HFFc6 (cell line): ENCODE measurements around the gene RPL10A. TPM values are rescaled to one million over a fixed set of nuclear protein-coding genes. Genes with fewer than 3 reads are reported as not detected.
"Not testable (repeated sequence)": the region's sequence is repeated elsewhere in the genome, so short reads cannot be mapped to it uniquely, and the experiment has no call there.

Experiments used
- DNase-seq: peaks from one replicate; pipeline ENCODE4 v3.0.0-alpha.2; 2018
- H3K27ac Mint-ChIP-seq: 2 replicates; pipeline ENCODE4 v1.8.0; 2020; ENCODE audit warnings: mild to moderate bottlenecking, mixed read lengths
- H3K27me3 Mint-ChIP-seq: 2 replicates; pipeline ENCODE4 v1.8.0; 2021; ENCODE audit warnings: mild to moderate bottlenecking, moderate library complexity, mixed read lengths; ENCODE audit not compliant: insufficient read depth
- H3K36me3 Mint-ChIP-seq: 2 replicates; pipeline ENCODE4 v1.8.0; 2021; ENCODE audit warnings: low read depth, mixed read lengths
- H3K4me1 Mint-ChIP-seq: 2 replicates; pipeline ENCODE4 v1.8.0; 2020; ENCODE audit warnings: low read depth, mixed read lengths
- H3K4me3 Mint-ChIP-seq: 2 replicates; pipeline ENCODE4 v1.8.0; 2020; ENCODE audit warnings: mild to moderate bottlenecking, moderate library complexity, mixed read lengths
- H3K9me3 Mint-ChIP-seq: 2 replicates; pipeline ENCODE4 v1.8.0; 2020; ENCODE audit warnings: mild to moderate bottlenecking, mixed read lengths
- total RNA-seq, 6 experiments: library from RNA; stranded (reverse); fragmentation: NEBNext Ultra II Directional; extraction: Animal tissue kit (Norgen Biotek cat#: 25700); gene quantifications; 2 replicates in 1 of 6; 3 replicates in 5 of 6; pipeline ENCODE4 v1.2.3, GENCODE V29; 2021
- TF ChIP-seq, protein P1 (sequence below): fragments of 200-600 bp; sonication (generic); IDR thresholded peaks from 2 replicates; pipeline ENCODE4 v1.5.0; 2021; ENCODE audit warnings: antibody characterized with exemption, mild to moderate bottlenecking

Gene RPL10A
- total RNA-seq, 6 experiments from 2014 or later, result 1,220 to 1,355 (median 1,285) TPM

DNA sequence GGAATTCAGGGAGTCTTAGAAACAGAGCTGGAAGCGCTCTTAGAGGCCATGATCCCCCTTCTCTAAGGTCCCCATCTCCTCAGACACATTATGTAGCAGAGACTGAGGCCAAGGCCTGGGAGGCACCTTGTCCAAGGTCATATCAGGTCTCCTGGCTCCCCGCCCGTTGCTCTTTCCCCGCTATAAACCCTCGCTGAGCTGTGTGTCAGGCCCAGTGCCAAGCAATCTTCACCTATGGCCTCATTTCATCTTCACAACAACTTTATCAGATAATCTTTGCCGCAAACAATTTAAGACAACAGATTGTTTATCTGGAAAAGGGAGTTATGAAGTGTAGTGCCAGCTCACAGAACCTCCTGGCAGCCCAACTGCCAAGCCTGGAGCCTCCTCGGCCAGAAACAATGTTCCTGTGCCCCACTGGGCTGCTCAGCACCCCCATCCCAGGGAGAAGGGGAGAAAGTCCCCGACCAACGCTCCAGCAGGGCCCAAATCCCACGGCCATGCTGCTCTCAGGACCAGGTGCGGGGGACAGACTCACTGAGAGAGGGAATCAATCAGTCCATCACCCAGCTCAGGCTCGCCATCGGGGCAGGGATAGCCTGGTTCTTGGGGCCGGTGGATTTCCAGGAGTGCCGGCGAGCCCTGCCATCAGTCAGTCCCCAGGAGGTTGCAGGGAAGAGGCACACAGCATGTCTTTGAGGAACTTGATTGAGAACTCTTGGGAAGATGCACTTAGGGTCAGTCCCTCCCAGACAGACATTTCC is 32.9 kb upstream of the RPL10A start:
- Mint-ChIP-seq H3K27ac (no peak overlapping the region), H3K27me3 (no peaks in the 10 kb centered on the region; the same call in 1 of the 2 replicates), H3K4me1 (no peaks in the 10 kb centered on the region), H3K9me3 (no peaks in the 10 kb centered on the region), H3K36me3 (peaks cover 2% of the 10 kb centered on the region; the same call in 1 of the 2 replicates), H3K4me3 (no peak overlapping the region)
- TF ChIP-seq, protein P1, sequence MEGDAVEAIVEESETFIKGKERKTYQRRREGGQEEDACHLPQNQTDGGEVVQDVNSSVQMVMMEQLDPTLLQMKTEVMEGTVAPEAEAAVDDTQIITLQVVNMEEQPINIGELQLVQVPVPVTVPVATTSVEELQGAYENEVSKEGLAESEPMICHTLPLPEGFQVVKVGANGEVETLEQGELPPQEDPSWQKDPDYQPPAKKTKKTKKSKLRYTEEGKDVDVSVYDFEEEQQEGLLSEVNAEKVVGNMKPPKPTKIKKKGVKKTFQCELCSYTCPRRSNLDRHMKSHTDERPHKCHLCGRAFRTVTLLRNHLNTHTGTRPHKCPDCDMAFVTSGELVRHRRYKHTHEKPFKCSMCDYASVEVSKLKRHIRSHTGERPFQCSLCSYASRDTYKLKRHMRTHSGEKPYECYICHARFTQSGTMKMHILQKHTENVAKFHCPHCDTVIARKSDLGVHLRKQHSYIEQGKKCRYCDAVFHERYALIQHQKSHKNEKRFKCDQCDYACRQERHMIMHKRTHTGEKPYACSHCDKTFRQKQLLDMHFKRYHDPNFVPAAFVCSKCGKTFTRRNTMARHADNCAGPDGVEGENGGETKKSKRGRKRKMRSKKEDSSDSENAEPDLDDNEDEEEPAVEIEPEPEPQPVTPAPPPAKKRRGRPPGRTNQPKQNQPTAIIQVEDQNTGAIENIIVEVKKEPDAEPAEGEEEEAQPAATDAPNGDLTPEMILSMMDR, result no peak
- DNase-seq, result no peak

DNA sequence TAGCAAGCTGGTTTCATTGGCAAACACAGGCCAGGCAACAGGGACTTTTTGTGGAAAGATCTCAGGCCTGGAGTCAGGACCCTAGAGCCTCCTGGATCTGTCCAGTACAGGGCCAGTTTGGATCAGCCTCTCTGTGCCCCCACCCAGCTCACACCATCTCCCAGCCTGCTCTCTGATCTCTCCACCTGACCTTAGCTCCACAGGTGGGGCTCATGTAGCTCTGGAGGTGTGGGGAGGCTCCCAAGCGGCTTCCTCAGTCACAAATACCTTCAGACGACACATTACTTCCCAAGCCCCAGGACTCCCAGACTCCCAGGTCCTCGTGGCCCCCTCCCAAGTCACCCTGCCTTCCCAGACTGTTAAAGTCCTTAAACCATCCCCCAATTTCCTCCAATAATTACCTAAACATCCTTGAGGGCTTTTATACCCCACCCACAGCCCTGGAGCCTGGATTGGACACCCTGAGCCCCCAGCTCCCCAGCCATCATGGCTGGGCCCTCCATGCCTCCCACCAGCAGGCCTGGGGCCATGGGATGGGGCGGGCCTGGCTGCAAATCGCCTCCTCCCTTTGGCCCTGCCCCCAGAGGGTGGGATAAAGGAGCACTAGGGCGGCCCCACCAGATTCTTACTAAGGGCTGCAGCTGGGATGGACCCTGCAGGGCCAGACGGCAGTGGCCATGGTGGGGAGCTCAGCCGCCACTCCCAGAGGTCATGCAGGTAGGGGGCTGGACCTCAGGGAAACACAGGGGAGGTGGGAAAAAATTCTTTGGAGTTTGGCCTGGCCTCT is 31.9 kb upstream of the RPL10A start:
- Mint-ChIP-seq H3K36me3 (no peaks in the 10 kb centered on the region), H3K4me1 (no peaks in the 10 kb centered on the region), H3K27me3 (no peaks in the 10 kb centered on the region; the same call in 1 of the 2 replicates), H3K27ac (no peak overlapping the region), H3K9me3 (no peaks in the 10 kb centered on the region), H3K4me3 (no peak overlapping the region)
- no peak for DNase-seq
- TF ChIP-seq, protein P1, result no peak

- not testable (repeated sequence) for H3K4me3 Mint-ChIP-seq, H3K36me3 Mint-ChIP-seq, DNase-seq, H3K9me3 Mint-ChIP-seq, H3K27ac Mint-ChIP-seq, H3K27me3 Mint-ChIP-seq, H3K4me1 Mint-ChIP-seq
Observed at GRCh38 chr6:35438378-35439065, 29.7 kb upstream of the RPL10A start.

- no peaks in the 10 kb centered on the region; the same call in 1 of the 2 replicates for H3K27me3 Mint-ChIP-seq
- H3K9me3 Mint-ChIP-seq, result no peaks in the 10 kb centered on the region
- no peaks in the 10 kb centered on the region for H3K36me3 Mint-ChIP-seq
- TF ChIP-seq, protein P1, result no peak
- H3K4me3 Mint-ChIP-seq, result no peak overlapping the region
- DNase-seq, result no peak
- no peaks in the 10 kb centered on the region for H3K4me1 Mint-ChIP-seq
- no peak overlapping the region for H3K27ac Mint-ChIP-seq
Observed at GRCh38 chr6:35439308-35439707, 28.9 kb upstream of the RPL10A start.

DNA sequence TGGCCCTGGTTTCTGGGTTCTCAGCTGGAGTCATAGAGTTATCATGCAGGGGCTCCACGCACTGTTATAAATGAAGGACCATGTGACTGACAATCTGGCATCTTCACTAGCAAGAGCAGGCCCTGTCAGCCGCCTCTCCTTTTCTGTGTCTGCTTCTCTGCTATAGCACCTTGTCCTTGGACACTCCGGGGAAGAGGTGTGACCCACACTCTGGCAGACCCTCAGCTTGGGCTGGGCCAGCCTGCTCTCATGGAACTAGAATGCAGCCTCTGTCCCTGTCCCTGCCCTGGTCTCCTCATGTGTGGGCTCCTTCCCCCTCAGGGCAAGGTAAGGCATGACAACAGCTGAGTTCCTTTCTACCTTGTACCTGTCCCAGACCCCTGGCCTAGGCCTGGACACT is 27.0 kb upstream of the RPL10A start:
- no peak for DNase-seq
- no peaks in the 10 kb centered on the region; the same call in 1 of the 2 replicates for H3K27me3 Mint-ChIP-seq
- H3K36me3 Mint-ChIP-seq, result no peaks in the 10 kb centered on the region
- no peak overlapping the region for H3K4me3 Mint-ChIP-seq
- no peak overlapping the region for H3K27ac Mint-ChIP-seq
- TF ChIP-seq, protein P1, result no peak
- H3K4me1 Mint-ChIP-seq, result no peaks in the 10 kb centered on the region
- H3K9me3 Mint-ChIP-seq, result no peaks in the 10 kb centered on the region
